K562 (cell line): ENCODE data around the gene TUBD1. TPM values are rescaled to one million over a fixed set of nuclear protein-coding genes. Genes with fewer than 3 reads are reported as not detected.

ENCODE experiments used
- CBX5 ChIP-seq: IDR thresholded peaks from 2 replicates; pipeline ENCODE4 v1.6.1; 2014; ENCODE audit warnings: low read depth, borderline replicate concordance
- DPF2 ChIP-seq: fragments of 450-650 bp; IDR thresholded peaks from 2 replicates; pipeline ENCODE4 v1.6.1; 2016
- EHMT2 ChIP-seq: fragments of 450-650 bp; IDR thresholded peaks from 2 replicates; pipeline ENCODE4 v1.6.1; 2018; ENCODE audit warnings: antibody characterized with exemption
- EP300 ChIP-seq: IDR thresholded peaks from 2 replicates; pipeline ENCODE4 v1.6.1; 2012; ENCODE audit warnings: low read length, improper control_type of control experiment
- GATAD2A ChIP-seq: fragments of 450-650 bp; IDR thresholded peaks from 2 replicates; pipeline ENCODE4 v1.6.1; 2017
- HOMEZ ChIP-seq: fragments of 250-450 bp; sonication (Bioruptor Pico); IDR thresholded peaks from 2 replicates; pipeline ENCODE4 v1.4.0; 2020; ENCODE audit warnings: mild to moderate bottlenecking, moderate library complexity
- MCM7 ChIP-seq, 2 experiments: fragments of 450-650 bp; IDR thresholded peaks; 2 replicates each; pipeline ENCODE4 v1.6.1; 2016 to 2018
- NR3C1 ChIP-seq: sonication (generic); formaldehyde crosslinking; IDR thresholded peaks from 2 replicates; pipeline ENCODE4 v1.8.1; 2022; ENCODE audit warnings: missing genetic modification reagents
- POLR2AphosphoS5 ChIP-seq: IDR thresholded peaks from 2 replicates; pipeline ENCODE4 v1.6.1; 2011; ENCODE audit warnings: mild to moderate bottlenecking, low read depth, low read length, moderate library complexity; ENCODE audit not compliant: control insufficient read depth, insufficient read depth
- REST ChIP-seq, 2 experiments: fragments of 450-650 bp; formaldehyde crosslinking in 1 of 2; IDR thresholded peaks; 2 replicates each; pipeline versions ENCODE4 v1.4.0 to v1.6.1; 2014 to 2020; ENCODE audit warnings: mild to moderate bottlenecking in 2 of 2, borderline replicate concordance in 1 of 2, low read depth in 1 of 2
- STAT5A ChIP-seq: IDR thresholded peaks from 2 replicates; pipeline ENCODE4 v1.6.1; 2012; ENCODE audit warnings: low read length, inconsistent platforms, borderline replicate concordance
- TCF3 ChIP-seq: sonication (generic); formaldehyde crosslinking; IDR thresholded peaks from 2 replicates; pipeline ENCODE4 v1.4.0; 2020; ENCODE audit warnings: mild to moderate bottlenecking, missing genetic modification reagents
- ZKSCAN8 ChIP-seq: fragments of 200-800 bp; sonication (Bioruptor generic); IDR thresholded peaks from 2 replicates; pipeline ENCODE4 v1.6.1; 2016; ENCODE audit warnings: missing genetic modification characterization, missing compliant biosample characterization
- ZMIZ1 ChIP-seq, 2 experiments: fragments of 150-350 bp in 1 of 2; IDR thresholded peaks; 2 replicates each; pipeline ENCODE4 v1.6.1; 2012 to 2016; ENCODE audit warnings: low read depth in 2 of 2, low read length in 2 of 2, mild to moderate bottlenecking in 1 of 2, moderate library complexity in 1 of 2
- polyA plus RNA-seq, 8 experiments: library from polyadenylated mRNA; depleted of rRNA in 4 of 8; stranded (reverse) in 5 of 8; unstranded in 3 of 8; fragments of >200 nt; fragmentation: Nextera tagmentation in 2 of 8; fragmentation: Illumina TruSeq in 1 of 8; extraction: Ambion mirVana in 2 of 8; extraction: Trizol in 1 of 8; gene quantifications; 2 replicates each; pipeline versions ENCODE4 v1.2.1 to v1.2.3, GENCODE V29; 2011 to 2014; ENCODE audit warnings: inconsistent platforms in 1 of 8, missing spikeins in 1 of 8
- total RNA-seq, 7 experiments: library from RNA; depleted of rRNA in 6 of 7; stranded (reverse); fragments of >200 nt in 6 of 7; fragmentation: Illumina TruSeq in 2 of 7; extraction: Trizol in 2 of 7; gene quantifications; 2 replicates each; pipeline versions ENCODE4 v1.2.1 to v1.2.3, GENCODE V29; 2011 to 2021; ENCODE audit warnings: low replicate concordance in 1 of 7

The TUBD1 gene
- total and polyA plus RNA-seq, 9 of the 15 experiments (the other 6 are each of a cell fraction or from before 2014, with no cell fraction given), result 10.8 to 35.3 (median 17.9) TPM

GRCh38 chr17:59829217-59830006, 63.3 kb downstream of the TUBD1 start (continued):
- TF ChIP-seq REST (IDR thresholded peaks at IDR 0.05; ENCODE audit: borderline replicate concordance) (no peak), REST (CRISPR knock-in tag; IDR thresholded peaks at IDR 0.05; ENCODE audit: low read depth) (no peak), MCM7 (IDR thresholded peaks at IDR 0.05) (peak in 1 of 2 experiments; percentile 90; a peak in 2 of 4 replicates), ZKSCAN8 (CRISPR knock-in tag) (peak; percentile 82), DPF2 (peak; percentile 96), CBX5 (no peak), TCF3 (peak; percentile 26; the same call in 1 of the 2 replicates), POLR2AphosphoS5 (no peak), STAT5A (peak; percentile 76), GATAD2A (0 out of 2 replicates have a peak, but pooled peaks have one; percentile 30), EP300 (peak; percentile 95), EHMT2 (no peak), HOMEZ (no peak), NR3C1 (CRISPR knock-in tag) (no peak), ZMIZ1 (IDR thresholded peaks at IDR 0.05; ENCODE audit: low read depth in 2 of 2, low read length in 2 of 2) (0 out of 4 replicates have a peak, but pooled peaks of 1 of the 2 experiments have one; percentile 51)
